Prostate gland (tissue), 2 donors: ENCODE data around the gene TARDBP. TPM values are rescaled to one million over a fixed set of nuclear protein-coding genes. Genes with fewer than 3 reads are reported as not detected.
"Not testable (repeated sequence)": the region's sequence is repeated elsewhere in the genome, so short reads cannot be mapped to it uniquely, and the experiment has no call there.

ENCODE experiments used
- DNase-seq: peaks from one replicate; pipeline ENCODE4 v3.0.0-alpha.2; 2019; ENCODE audit warnings: low spot score
- H3K27ac ChIP-seq, 2 donors: fragments of 200-600 bp; sonication (generic); 2 replicates each; pipeline ENCODE4 v1.5.1; 2017 to 2019
- H3K27me3 ChIP-seq: fragments of 200-600 bp; sonication (generic); replicated peaks from 2 replicates; pipeline ENCODE4 v1.5.1; 2019; ENCODE audit not compliant: insufficient read depth
- H3K36me3 ChIP-seq, 2 donors: fragments of 200-600 bp; sonication (generic); 1 replicate in 1 of 2; 2 replicates in 1 of 2; pipeline versions ENCODE4 v1.5.1 to v1.8.1; 2017 to 2019
- H3K4me1 ChIP-seq: fragments of 200-600 bp; sonication (generic); replicated peaks from 2 replicates; pipeline ENCODE4 v1.5.1; 2019
- H3K4me3 ChIP-seq, 2 donors: fragments of 200-600 bp; sonication (generic); 2 replicates each; pipeline ENCODE4 v1.5.1; 2017 to 2019
- H3K9me3 ChIP-seq: fragments of 200-600 bp; sonication (generic); 2 replicates; pipeline ENCODE4 v1.5.1; 2017
- POLR2A ChIP-seq: fragments of 450-650 bp; IDR thresholded peaks from one replicate; pipeline ENCODE4 v1.6.1; 2016; ENCODE audit warnings: antibody characterized with exemption, mild to moderate bottlenecking
- POLR2AphosphoS5 ChIP-seq: sonication (generic); formaldehyde crosslinking; IDR thresholded peaks from one replicate; pipeline ENCODE4 v1.6.1; 2017; ENCODE audit warnings: antibody characterized with exemption
- WGBS: methylation state at CpG from one replicate; pipeline ENCODE4 v1.1.5; 2018; 5-methylcytosine and 5-hydroxymethylcytosine counted together
- intact Hi-C: fragments of 100-400 bp; cut with DNase I; formaldehyde crosslinking; loops from one replicate; pipeline ENCODE4 v1.14.2; 2022
- total RNA-seq, 2 donors: library from RNA; depleted of rRNA; stranded (reverse); fragments of >200 nt; gene quantifications; one replicate each; pipeline ENCODE4 v1.1.0, GENCODE V29; 2016
- TF ChIP-seq, protein P1 (sequence below), 4 experiments: fragments of 200-600 bp in 2 of 4; fragments of 450-650 bp in 2 of 4; sonication (generic) in 2 of 4; IDR thresholded peaks; 1 replicate in 3 of 4; 2 replicates in 1 of 4; pipeline ENCODE4 v1.5.1; 2016 to 2019; ENCODE audit warnings: antibody characterized with exemption in 4 of 4, mild to moderate bottlenecking in 2 of 4, moderate library complexity in 2 of 4

TARDBP gene
- total RNA-seq, 2 donors from 2014 or later, result 93.7 to 151 TPM

DNA sequence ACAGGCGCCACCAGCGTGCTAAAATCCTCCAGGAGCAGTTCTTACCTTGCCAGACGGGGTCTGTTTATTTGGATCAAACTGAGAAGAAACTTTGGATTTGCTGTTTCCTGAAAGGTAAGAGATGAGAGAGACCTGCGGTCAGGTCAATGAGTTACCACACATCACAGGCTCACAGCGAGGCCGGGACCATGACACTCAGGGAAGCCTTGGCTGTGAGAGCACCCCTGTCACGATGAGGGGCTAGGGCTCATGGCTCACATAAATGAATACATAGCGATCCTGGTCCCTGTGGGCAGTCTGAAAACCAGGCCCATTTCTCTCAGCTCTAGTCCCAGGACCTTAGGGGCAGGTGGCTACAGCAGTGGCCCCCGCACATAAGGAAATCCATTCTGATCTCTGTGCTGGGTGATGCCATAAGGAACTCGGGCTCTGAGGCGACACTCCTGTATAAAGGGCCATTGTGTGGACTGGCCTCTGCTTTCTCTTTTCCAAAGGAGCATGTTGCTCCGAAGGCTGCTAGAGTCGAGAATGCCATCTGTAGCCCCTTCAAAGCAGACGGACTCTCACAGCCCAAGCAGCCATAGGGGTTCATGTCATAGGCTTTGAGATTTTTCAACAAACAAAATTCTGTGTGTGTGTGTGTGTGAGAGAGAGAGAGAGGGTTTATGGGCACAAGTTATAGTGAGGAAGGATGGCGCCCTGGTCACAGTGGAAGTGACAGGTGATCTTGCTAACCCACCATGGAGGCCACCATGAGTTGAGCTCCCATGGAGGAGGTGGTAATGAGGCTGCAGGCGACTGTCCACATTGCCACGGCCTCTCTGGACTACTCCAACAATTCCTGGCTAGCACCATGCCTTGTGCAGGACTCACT lies 56.4 kb downstream of the TARDBP start:
- no peak for DNase-seq
- H3K4me3 ChIP-seq, result no peak overlapping the region
- peaks cover 8 to 19% of the 10 kb centered on the region in 2 donors for H3K36me3 ChIP-seq
- intact Hi-C loops, result no loop called here
- 75% methylated on average over 17 of the region's 17 CpGs for WGBS
- no peak for TF ChIP-seq POLR2AphosphoS5
- TF ChIP-seq POLR2A, result no peak
- TF ChIP-seq, protein P1, sequence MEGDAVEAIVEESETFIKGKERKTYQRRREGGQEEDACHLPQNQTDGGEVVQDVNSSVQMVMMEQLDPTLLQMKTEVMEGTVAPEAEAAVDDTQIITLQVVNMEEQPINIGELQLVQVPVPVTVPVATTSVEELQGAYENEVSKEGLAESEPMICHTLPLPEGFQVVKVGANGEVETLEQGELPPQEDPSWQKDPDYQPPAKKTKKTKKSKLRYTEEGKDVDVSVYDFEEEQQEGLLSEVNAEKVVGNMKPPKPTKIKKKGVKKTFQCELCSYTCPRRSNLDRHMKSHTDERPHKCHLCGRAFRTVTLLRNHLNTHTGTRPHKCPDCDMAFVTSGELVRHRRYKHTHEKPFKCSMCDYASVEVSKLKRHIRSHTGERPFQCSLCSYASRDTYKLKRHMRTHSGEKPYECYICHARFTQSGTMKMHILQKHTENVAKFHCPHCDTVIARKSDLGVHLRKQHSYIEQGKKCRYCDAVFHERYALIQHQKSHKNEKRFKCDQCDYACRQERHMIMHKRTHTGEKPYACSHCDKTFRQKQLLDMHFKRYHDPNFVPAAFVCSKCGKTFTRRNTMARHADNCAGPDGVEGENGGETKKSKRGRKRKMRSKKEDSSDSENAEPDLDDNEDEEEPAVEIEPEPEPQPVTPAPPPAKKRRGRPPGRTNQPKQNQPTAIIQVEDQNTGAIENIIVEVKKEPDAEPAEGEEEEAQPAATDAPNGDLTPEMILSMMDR (IDR thresholded peaks at IDR 0.05), result no peak
- H3K9me3 ChIP-seq, result no peaks in the 10 kb centered on the region
- H3K27ac ChIP-seq, result no peak overlapping the region
- no peaks in the 10 kb centered on the region for H3K27me3 ChIP-seq
- peaks cover 7% of the 10 kb centered on the region for H3K4me1 ChIP-seq

DNA sequence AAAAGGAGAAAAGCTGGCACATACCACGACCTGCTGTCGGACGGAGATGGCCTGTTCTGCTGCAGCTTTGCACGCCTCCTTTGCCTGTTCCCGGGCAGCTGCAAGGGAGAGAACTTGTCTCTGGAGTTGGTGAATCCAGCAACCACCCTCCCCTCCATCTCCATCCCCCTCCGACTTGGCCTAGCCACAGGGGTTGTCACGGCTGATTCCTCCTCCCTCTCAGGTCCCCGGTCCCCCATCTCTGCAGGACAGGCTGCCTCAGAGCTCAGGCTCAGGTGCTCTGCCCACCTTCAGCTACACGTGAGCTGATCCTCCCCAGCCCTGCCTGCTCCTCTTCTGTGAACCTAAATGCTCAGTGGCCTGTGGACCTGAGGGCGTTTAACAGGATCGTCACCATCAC lies 58.4 kb downstream of the TARDBP start:
- H3K4me1 ChIP-seq, result peaks cover 7% of the 10 kb centered on the region
- intact Hi-C loops, result no loop called here
- no peak overlapping the region for H3K4me3 ChIP-seq
- WGBS, result 63% methylated on average over 11 of the region's 11 CpGs
- peaks cover 12 to 28% of the 10 kb centered on the region in 2 donors for H3K36me3 ChIP-seq
- DNase-seq, result no peak
- no peaks in the 10 kb centered on the region for H3K27me3 ChIP-seq
- TF ChIP-seq POLR2AphosphoS5, result no peak
- no peak for TF ChIP-seq POLR2A
- TF ChIP-seq, protein P1 (IDR thresholded peaks at IDR 0.05), result no peak
- no peak overlapping the region for H3K27ac ChIP-seq
- no peaks in the 10 kb centered on the region for H3K9me3 ChIP-seq

DNA sequence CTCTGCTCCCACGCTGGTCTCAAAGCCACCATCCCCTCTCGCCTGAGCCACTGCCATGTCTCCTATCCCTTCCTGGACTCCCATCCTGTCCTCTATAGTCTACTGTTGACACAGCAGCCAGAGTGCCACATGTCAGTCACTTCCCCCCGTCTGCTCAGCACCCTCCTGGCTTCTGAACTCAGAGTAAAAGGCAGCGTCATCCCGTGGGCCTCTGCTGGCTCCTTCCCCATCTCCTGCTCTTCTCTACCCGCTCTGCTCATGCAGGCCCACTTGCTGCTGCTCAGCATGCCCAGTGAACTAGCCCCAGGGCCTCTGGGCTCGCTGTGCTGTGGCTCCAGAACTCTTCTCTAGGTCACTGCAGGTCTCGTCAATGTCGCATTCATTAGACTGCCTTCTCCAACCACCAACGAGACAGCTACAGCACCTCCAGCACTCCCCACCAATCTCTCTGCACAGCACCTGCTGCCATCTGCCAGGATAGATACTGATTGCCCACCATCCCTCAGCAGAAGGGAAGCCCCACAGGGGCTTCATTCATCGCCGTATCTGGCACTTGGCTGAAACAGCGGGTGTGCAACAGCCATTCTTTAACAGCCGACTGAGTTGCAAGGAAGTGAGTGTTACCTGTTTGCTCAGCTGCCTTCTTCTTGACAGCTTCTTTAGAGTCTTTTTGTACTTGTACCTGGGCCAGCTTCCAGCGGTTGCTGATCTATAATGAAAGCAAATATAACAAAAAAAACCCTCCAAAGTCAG lies 59.2 kb downstream of the TARDBP start:
- 41% methylated on average over 15 of the region's 15 CpGs for WGBS
- peaks cover 7% of the 10 kb centered on the region for H3K4me1 ChIP-seq
- no peaks in the 10 kb centered on the region for H3K27me3 ChIP-seq
- no peak for TF ChIP-seq POLR2A
- TF ChIP-seq POLR2AphosphoS5, result no peak
- TF ChIP-seq, protein P1 (IDR thresholded peaks at IDR 0.05), result no peak
- peak; percentile 46 for DNase-seq
- peaks cover 16 to 29% of the 10 kb centered on the region in 2 donors for H3K36me3 ChIP-seq
- no peak overlapping the region for H3K27ac ChIP-seq
- intact Hi-C loops, result no loop called here
- no peak overlapping the region for H3K4me3 ChIP-seq
- no peaks in the 10 kb centered on the region for H3K9me3 ChIP-seq

DNA sequence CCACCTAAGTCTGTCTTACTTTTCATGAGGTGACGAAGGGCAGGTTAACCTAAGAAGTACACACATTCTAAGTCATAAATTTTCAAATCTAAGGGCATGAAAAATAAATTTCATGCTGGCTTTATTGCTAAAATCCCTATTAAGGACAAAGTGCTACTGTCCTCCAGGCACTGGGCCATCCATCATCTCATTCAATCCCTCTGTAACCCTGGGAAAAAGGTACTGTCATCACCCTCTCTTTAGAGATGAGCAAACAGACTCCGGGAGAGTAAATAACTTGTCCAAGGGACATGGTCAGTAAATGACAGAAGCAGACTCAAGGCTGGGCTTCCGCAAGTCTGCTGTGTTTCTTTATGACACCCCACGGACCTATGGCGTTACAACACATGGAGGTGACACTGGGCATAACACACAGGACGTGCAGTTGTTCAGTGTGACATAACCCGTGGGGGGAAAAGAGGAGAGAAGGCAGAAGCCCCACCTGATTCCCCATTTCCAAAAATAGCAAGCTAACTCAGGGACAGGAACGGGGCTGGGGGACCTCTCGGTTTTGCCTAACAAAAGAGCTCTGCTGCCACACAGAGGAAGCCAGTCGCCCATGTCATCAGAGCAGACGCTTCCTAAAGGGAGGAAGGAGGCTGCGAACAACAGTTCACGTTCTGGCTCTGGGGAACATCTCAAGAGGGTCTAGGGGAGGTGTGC lies 59.9 kb downstream of the TARDBP start:
- Histone ChIP-seq H3K36me3 (peaks cover 20 to 33% of the 10 kb centered on the region in 2 donors), H3K27me3 (no peaks in the 10 kb centered on the region), H3K27ac (no peak overlapping the region), H3K4me3 (no peak overlapping the region), H3K9me3 (no peaks in the 10 kb centered on the region), H3K4me1 (peaks cover 7% of the 10 kb centered on the region)
- intact Hi-C loops, result no loop called here
- WGBS, result 54% methylated on average over 13 of the region's 13 CpGs
- no peak for DNase-seq
- TF ChIP-seq, protein P1 (IDR thresholded peaks at IDR 0.05), result no peak
- no peak for TF ChIP-seq POLR2A
- TF ChIP-seq POLR2AphosphoS5, result no peak

- intact Hi-C loops, DNase-seq, H3K9me3 ChIP-seq, H3K27me3 ChIP-seq, H3K4me3 ChIP-seq, H3K27ac ChIP-seq, H3K4me1 ChIP-seq: not testable (repeated sequence)
- WGBS, result 89% methylated on average over 7 of the region's 7 CpGs
- H3K36me3 ChIP-seq, result peaks cover 20 to 28% of the 10 kb centered on the region in 2 donors
These were observed 60.9 kb downstream of the TARDBP start for GRCh38 chr1:11073398-11073797.
